Astrocyte (in vitro differentiated cells and primary cell): ENCODE results near the gene DPP4. TPM values are rescaled to one million over a fixed set of nuclear protein-coding genes. Genes with fewer than 3 reads are reported as not detected.

ENCODE experiments used
- DNase-seq: peaks from one replicate; pipeline ENCODE4 v3.0.0-alpha.2; 2010; ENCODE audit warnings: low read depth
- FAIRE-seq: peaks from 2 replicates; lab custom pipeline; 2011; peaks lifted over from hg19 to GRCh38; lab: Jason Lieb, UNC
- H2AFZ ChIP-seq: 2 replicates; pipeline ENCODE4 v1.6.0; 2012; ENCODE audit warnings: low read depth, low read length, inconsistent platforms
- H3K27ac ChIP-seq: 2 replicates; pipeline ENCODE4 v1.5.1; 2011; ENCODE audit warnings: low read depth, low read length, inconsistent platforms
- H3K27me3 ChIP-seq: 2 replicates; pipeline ENCODE4 v1.6.0; 2011; ENCODE audit warnings: low read length, inconsistent platforms; ENCODE audit not compliant: insufficient read depth
- H3K36me3 ChIP-seq: 2 replicates; pipeline ENCODE4 v1.5.1; 2011; ENCODE audit warnings: low read length, inconsistent platforms; ENCODE audit not compliant: insufficient read depth
- H3K4me1 ChIP-seq: 2 replicates; pipeline ENCODE4 v1.5.1; 2011; ENCODE audit warnings: low read length, inconsistent platforms; ENCODE audit not compliant: insufficient read depth
- H3K4me2 ChIP-seq: 2 replicates; pipeline ENCODE4 v1.6.0; 2012; ENCODE audit warnings: low read length, inconsistent platforms
- H3K4me3 ChIP-seq: 2 replicates; pipeline ENCODE4 v1.5.1; 2011; ENCODE audit warnings: low read depth, mild to moderate bottlenecking, low read length, inconsistent platforms; ENCODE audit not compliant: insufficient read depth
- H3K79me2 ChIP-seq: 2 replicates; pipeline ENCODE4 v1.6.0; 2012; ENCODE audit warnings: mild to moderate bottlenecking, low read length, inconsistent platforms; ENCODE audit not compliant: insufficient read depth
- H3K9ac ChIP-seq: 2 replicates; pipeline ENCODE4 v1.6.0; 2012; ENCODE audit warnings: mild to moderate bottlenecking, low read length, inconsistent platforms
- H3K9me3 ChIP-seq: 2 replicates; pipeline ENCODE4 v1.5.1; 2012; ENCODE audit warnings: low read depth, mild to moderate bottlenecking, low read length, inconsistent platforms; ENCODE audit not compliant: insufficient read depth
- H4K20me1 ChIP-seq: 2 replicates; pipeline ENCODE4 v1.6.0; 2012; ENCODE audit warnings: low read length, inconsistent platforms; ENCODE audit not compliant: insufficient read depth
- H3K27ac Mint-ChIP-seq: one replicate; pipeline ENCODE4 v1.8.0; 2021; ENCODE audit warnings: mild to moderate bottlenecking, mixed read lengths; ENCODE audit not compliant: unreplicated experiment
- H3K27me3 Mint-ChIP-seq: one replicate; pipeline ENCODE4 v1.8.0; 2021; ENCODE audit warnings: low read depth, mixed read lengths; ENCODE audit not compliant: unreplicated experiment
- H3K36me3 Mint-ChIP-seq: one replicate; pipeline ENCODE4 v1.8.0; 2021; ENCODE audit warnings: low read depth, mixed read lengths; ENCODE audit not compliant: unreplicated experiment
- H3K4me1 Mint-ChIP-seq: one replicate; pipeline ENCODE4 v1.8.0; 2021; ENCODE audit warnings: low read depth, mixed read lengths; ENCODE audit not compliant: unreplicated experiment
- H3K4me3 Mint-ChIP-seq: one replicate; pipeline ENCODE4 v1.8.0; 2021; ENCODE audit warnings: mild to moderate bottlenecking, moderate library complexity, mixed read lengths; ENCODE audit not compliant: unreplicated experiment
- H3K9me3 Mint-ChIP-seq: one replicate; pipeline ENCODE4 v1.8.0; 2021; ENCODE audit warnings: mild to moderate bottlenecking, mixed read lengths; ENCODE audit not compliant: unreplicated experiment
- EZH2 ChIP-seq: IDR thresholded peaks from 2 replicates; pipeline ENCODE4 v1.6.1; 2012; ENCODE audit warnings: mild to moderate bottlenecking, low read length, inconsistent platforms; ENCODE audit not compliant: insufficient read depth
- total RNA-seq: library from RNA; stranded (reverse); gene quantifications from 2 replicates; pipeline ENCODE4 v1.2.1, GENCODE V29; 2021
- TF ChIP-seq, protein P1 (sequence below): IDR thresholded peaks from 2 replicates; pipeline ENCODE4 v1.5.1; 2011; ENCODE audit warnings: low read depth, mild to moderate bottlenecking, inconsistent platforms, low read length, moderate library complexity; ENCODE audit not compliant: insufficient read depth

The DPP4 gene
- total RNA-seq, 1 donor from 2014 or later: 5.3 TPM

DNA sequence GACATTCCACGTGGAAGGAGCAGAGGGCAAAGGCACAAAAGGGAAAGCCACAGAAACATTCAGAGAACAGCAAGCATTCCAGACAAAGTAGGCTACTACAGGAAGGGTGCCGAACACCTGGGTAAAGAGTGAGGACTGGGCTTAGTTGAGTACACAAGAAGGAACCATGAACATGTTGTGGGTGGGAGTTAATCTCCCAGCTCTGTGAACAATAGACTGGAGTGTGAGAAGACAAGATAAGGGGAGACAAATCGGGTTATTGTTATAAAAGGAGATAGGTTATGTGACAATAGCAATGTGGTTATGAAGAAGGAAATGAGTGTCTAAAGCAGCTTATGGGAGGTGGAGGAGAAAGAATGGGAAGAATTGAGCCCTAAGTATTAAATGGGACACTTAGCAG is 70.0 kb downstream of the DPP4 start:
- Histone ChIP-seq H3K79me2 (no peaks in the 10 kb centered on the region), H3K36me3 (no peaks in the 10 kb centered on the region), H3K4me2 (no peak overlapping the region), H3K27ac (no peak overlapping the region), H3K4me1 (no peaks in the 10 kb centered on the region), H3K27me3 (no peaks in the 10 kb centered on the region), H3K9ac (no peak overlapping the region), H4K20me1 (no peaks in the 10 kb centered on the region), H2AFZ (no peak overlapping the region), H3K9me3 (no peaks in the 10 kb centered on the region), H3K4me3 (no peak overlapping the region)
- H3K27me3 Mint-ChIP-seq: no peaks in the 10 kb centered on the region
- DNase-seq: no peak
- H3K27ac Mint-ChIP-seq: no peak overlapping the region
- no peaks in the 10 kb centered on the region for H3K36me3 Mint-ChIP-seq
- H3K4me3 Mint-ChIP-seq: no peak overlapping the region
- peaks cover 8% of the 10 kb centered on the region for H3K4me1 Mint-ChIP-seq
- no peak for FAIRE-seq
- no peaks in the 10 kb centered on the region for H3K9me3 Mint-ChIP-seq
- TF ChIP-seq, protein P1, sequence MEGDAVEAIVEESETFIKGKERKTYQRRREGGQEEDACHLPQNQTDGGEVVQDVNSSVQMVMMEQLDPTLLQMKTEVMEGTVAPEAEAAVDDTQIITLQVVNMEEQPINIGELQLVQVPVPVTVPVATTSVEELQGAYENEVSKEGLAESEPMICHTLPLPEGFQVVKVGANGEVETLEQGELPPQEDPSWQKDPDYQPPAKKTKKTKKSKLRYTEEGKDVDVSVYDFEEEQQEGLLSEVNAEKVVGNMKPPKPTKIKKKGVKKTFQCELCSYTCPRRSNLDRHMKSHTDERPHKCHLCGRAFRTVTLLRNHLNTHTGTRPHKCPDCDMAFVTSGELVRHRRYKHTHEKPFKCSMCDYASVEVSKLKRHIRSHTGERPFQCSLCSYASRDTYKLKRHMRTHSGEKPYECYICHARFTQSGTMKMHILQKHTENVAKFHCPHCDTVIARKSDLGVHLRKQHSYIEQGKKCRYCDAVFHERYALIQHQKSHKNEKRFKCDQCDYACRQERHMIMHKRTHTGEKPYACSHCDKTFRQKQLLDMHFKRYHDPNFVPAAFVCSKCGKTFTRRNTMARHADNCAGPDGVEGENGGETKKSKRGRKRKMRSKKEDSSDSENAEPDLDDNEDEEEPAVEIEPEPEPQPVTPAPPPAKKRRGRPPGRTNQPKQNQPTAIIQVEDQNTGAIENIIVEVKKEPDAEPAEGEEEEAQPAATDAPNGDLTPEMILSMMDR: no peak
- no peak for TF ChIP-seq EZH2

GRCh38 chr2:162002623-162003235 is 71.3 kb downstream of the DPP4 start:
- DNase-seq (no peak), FAIRE-seq (no peak)
- no peaks in the 10 kb centered on the region for H3K79me2 ChIP-seq
- H3K4me3 ChIP-seq: no peak overlapping the region
- TF ChIP-seq, protein P1: no peak
- no peak for TF ChIP-seq EZH2
- no peak overlapping the region for H3K27ac Mint-ChIP-seq
- H3K9ac ChIP-seq: no peak overlapping the region
- H3K36me3 Mint-ChIP-seq: no peaks in the 10 kb centered on the region
- no peaks in the 10 kb centered on the region for H3K9me3 Mint-ChIP-seq
- H2AFZ ChIP-seq: no peak overlapping the region
- no peaks in the 10 kb centered on the region for H3K27me3 Mint-ChIP-seq
- H3K27ac ChIP-seq: no peak overlapping the region
- H3K4me1 ChIP-seq: no peaks in the 10 kb centered on the region
- H4K20me1 ChIP-seq: no peaks in the 10 kb centered on the region
- no peak overlapping the region for H3K4me3 Mint-ChIP-seq
- no peak overlapping the region for H3K4me2 ChIP-seq
- H3K27me3 ChIP-seq: no peaks in the 10 kb centered on the region
- H3K4me1 Mint-ChIP-seq: peaks cover 8% of the 10 kb centered on the region
- H3K36me3 ChIP-seq: no peaks in the 10 kb centered on the region
- no peaks in the 10 kb centered on the region for H3K9me3 ChIP-seq

DNA sequence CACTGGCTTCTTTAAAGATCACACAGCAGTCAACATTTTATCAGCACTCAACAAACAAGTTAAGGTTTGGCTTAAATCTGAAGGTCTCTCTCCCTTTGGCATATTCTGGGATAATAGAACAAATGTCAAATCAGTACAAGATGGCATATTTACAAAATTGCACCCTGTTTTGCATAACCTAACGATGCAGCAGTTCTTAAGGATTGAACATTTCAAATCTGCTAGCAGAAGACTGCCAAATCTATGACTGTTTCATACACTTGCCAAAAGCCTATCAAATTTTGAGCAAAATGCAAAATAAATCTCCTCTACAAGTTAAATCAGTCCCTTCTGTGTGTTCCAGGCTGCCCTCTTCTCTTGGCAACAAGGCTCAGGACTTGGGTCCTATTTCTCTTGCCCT is 73.6 kb downstream of the DPP4 start:
- no peak overlapping the region for H3K4me2 ChIP-seq
- Mint-ChIP-seq H3K36me3 (no peaks in the 10 kb centered on the region), H3K4me3 (no peak overlapping the region), H3K4me1 (peaks cover 8% of the 10 kb centered on the region), H3K27me3 (no peaks in the 10 kb centered on the region), H3K9me3 (no peaks in the 10 kb centered on the region), H3K27ac (no peak overlapping the region)
- no peak for DNase-seq
- no peaks in the 10 kb centered on the region for H3K36me3 ChIP-seq
- no peak for FAIRE-seq
- no peaks in the 10 kb centered on the region for H3K27me3 ChIP-seq
- H3K9me3 ChIP-seq: no peaks in the 10 kb centered on the region
- no peak overlapping the region for H3K27ac ChIP-seq
- H3K4me3 ChIP-seq: no peak overlapping the region
- no peaks in the 10 kb centered on the region for H4K20me1 ChIP-seq
- no peaks in the 10 kb centered on the region for H3K4me1 ChIP-seq
- no peak overlapping the region for H3K9ac ChIP-seq
- no peaks in the 10 kb centered on the region for H3K79me2 ChIP-seq
- TF ChIP-seq EZH2: no peak
- TF ChIP-seq, protein P1: no peak
- no peak overlapping the region for H2AFZ ChIP-seq
